T-helper 1 cell treated with Interleukin-12 subunit alpha and Interleukin-12 subunit beta and Interleukin-4 antibody, amounts not matched to agents 30 μg/mL and 1 μg/mL, for 36 hours (primary cell): ENCODE data around the gene AHNAK.

Experiments used
- H3K27ac Mint-ChIP-seq: one replicate; pipeline ENCODE4 v1.8.0; 2021; ENCODE audit warnings: mild to moderate bottlenecking, mixed read lengths
- H3K27me3 Mint-ChIP-seq: one replicate; pipeline ENCODE4 v1.8.0; 2021; ENCODE audit warnings: low read depth, mixed read lengths
- H3K36me3 Mint-ChIP-seq: one replicate; pipeline ENCODE4 v1.8.0; 2021; ENCODE audit warnings: low read depth, mixed read lengths
- H3K4me1 Mint-ChIP-seq: one replicate; pipeline ENCODE4 v1.8.0; 2021; ENCODE audit warnings: low read depth, mixed read lengths
- H3K4me3 Mint-ChIP-seq: one replicate; pipeline ENCODE4 v1.8.0; 2021; ENCODE audit warnings: mild to moderate bottlenecking, moderate library complexity, mixed read lengths
- H3K9me3 Mint-ChIP-seq: one replicate; pipeline ENCODE4 v1.8.0; 2021; ENCODE audit warnings: mixed read lengths

AHNAK gene

DNA sequence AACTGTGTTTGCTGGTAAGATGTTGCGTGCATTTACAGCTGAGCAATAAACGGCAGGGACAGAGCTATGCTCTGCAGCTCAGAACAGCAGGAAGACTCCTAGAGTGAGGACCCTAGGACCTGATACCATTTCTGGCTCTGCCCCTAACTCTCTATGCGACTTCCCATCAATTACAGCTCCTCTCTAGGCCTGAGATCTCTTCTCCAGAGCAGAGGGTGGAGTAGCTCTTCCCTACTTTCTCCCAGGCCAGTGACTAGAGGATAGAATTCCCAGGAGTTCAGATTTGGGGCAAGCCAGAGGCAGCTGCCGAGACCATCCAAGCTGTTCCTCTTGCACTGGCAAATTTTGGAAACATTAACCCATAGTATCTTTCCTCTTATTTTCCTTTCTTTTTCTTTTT is 140.6 kb downstream of the AHNAK start:
- Mint-ChIP-seq H3K9me3 (no peaks in the 10 kb centered on the region), H3K27me3 (no peaks in the 10 kb centered on the region), H3K27ac (no peak overlapping the region), H3K36me3 (no peaks in the 10 kb centered on the region), H3K4me1 (peaks cover 18% of the 10 kb centered on the region), H3K4me3 (no peak overlapping the region)

DNA sequence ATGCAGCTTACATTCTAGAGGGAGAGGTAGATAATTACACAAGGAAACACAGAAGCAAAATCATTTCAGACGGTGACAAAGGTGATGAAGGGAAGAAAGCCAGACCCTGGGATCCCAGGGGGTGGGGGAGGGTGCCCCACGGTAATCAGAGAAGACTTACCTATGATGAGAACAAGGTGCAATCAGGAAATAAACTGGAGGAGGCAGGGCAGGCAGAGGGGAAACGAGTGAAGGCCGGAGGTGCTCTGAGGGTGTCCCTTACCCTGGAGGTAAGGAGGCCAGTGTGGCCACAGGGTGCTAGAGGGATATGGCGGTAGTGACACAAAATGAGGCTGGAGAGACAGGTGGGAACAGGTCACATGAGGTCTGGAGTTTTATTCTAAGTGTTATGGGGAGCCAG is 141.7 kb downstream of the AHNAK start:
- no peaks in the 10 kb centered on the region for H3K36me3 Mint-ChIP-seq
- H3K27me3 Mint-ChIP-seq = no peaks in the 10 kb centered on the region
- no peak overlapping the region for H3K4me3 Mint-ChIP-seq
- H3K9me3 Mint-ChIP-seq = no peaks in the 10 kb centered on the region
- peaks cover 20% of the 10 kb centered on the region for H3K4me1 Mint-ChIP-seq
- no peak overlapping the region for H3K27ac Mint-ChIP-seq

DNA sequence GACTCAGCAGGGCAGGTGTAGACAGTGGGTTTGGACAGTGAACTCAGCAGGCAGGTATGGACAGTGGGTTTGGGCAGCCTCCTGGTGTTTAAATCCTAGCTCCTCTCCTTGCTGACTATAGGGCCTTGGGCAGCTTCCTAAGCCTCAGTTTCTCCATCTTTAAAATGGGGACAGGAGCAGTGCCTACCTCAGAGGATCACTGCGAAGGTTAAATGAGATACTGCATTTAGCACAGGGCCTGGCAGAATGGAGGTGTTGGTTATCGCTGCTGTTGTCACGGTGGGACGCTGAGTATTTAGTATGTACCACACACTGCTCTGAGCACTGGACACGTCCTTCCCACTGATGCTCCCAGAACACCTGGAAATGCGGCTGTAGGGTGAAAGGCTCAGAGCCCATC is 142.2 kb downstream of the AHNAK start:
- Mint-ChIP-seq H3K27me3 (no peaks in the 10 kb centered on the region), H3K4me3 (no peak overlapping the region), H3K4me1 (peaks cover 20% of the 10 kb centered on the region), H3K27ac (no peak overlapping the region), H3K36me3 (no peaks in the 10 kb centered on the region), H3K9me3 (no peaks in the 10 kb centered on the region)

DNA sequence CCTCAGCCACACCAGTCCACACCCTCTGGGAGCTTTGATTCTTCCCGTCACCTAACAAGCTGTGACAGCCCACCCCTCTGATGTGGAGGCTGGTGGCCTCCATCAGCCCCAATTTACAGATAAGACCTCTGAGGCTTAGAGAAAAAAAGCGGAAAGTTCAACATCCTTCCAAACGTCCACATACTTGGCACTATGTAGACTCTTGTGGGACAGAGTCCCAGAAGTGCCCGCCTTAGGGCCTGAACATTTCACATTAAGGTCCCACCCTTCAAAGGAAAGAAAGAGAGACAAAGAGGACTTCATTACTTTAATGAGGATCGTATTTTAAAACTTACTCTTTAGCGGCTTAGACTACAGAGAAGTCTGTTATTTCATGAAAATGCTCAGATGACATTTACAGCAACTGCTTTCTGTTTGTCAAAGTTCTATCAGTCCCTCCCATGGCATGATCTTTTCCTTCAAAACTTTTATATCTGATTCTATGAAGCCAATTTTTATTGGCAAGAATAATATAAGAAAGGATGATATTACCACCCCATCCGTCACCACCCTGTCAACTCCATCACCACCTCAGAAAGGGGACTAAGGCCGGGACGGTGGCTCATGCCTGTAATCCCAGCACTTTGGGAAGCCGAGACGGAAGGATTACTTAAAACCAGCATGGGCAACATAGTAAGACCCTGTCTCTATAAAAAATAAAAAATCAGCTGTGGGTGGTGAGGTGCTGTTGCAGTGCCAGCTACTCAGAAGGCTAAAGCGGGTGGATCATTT is 143.5 kb downstream of the AHNAK start:
- Mint-ChIP-seq H3K36me3 (no peaks in the 10 kb centered on the region), H3K4me1 (peaks cover 26% of the 10 kb centered on the region), H3K9me3 (no peaks in the 10 kb centered on the region), H3K4me3 (peak overlapping the region; percentile 72), H3K27me3 (no peaks in the 10 kb centered on the region), H3K27ac (peak overlapping the region; percentile 91)

- Mint-ChIP-seq H3K9me3 (no peaks in the 10 kb centered on the region), H3K27me3 (no peaks in the 10 kb centered on the region), H3K4me1 (peaks cover 26% of the 10 kb centered on the region), H3K27ac (peak overlapping the region; percentile 91), H3K36me3 (no peaks in the 10 kb centered on the region), H3K4me3 (peak overlapping the region; percentile 72)
Measured at GRCh38 chr11:62402226-62402959, 144.2 kb downstream of the AHNAK start.

DNA sequence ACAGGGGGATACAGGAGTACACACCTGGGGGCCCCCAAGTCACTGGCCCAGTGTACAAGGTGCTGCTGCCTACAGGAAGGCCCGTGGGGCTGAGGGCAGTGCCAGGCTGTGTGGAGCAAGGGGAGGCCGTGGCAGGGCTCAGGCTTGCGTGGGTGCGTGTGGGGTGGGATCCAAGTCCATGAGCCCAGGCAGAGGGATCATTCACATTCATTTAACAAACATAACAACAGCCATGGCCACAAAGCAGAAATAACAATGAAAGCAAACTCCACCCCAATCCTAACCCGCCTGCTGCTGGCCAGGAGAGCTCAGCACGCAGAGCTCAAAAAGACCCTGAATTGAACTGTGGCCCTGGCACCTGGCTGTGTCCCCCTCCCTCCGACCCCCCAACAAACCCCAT is 144.8 kb downstream of the AHNAK start:
- H3K4me3 Mint-ChIP-seq = peak overlapping the region; percentile 72
- no peaks in the 10 kb centered on the region for H3K27me3 Mint-ChIP-seq
- H3K36me3 Mint-ChIP-seq = no peaks in the 10 kb centered on the region
- peak overlapping the region; percentile 91 for H3K27ac Mint-ChIP-seq
- H3K9me3 Mint-ChIP-seq = no peaks in the 10 kb centered on the region
- peaks cover 26% of the 10 kb centered on the region for H3K4me1 Mint-ChIP-seq

DNA sequence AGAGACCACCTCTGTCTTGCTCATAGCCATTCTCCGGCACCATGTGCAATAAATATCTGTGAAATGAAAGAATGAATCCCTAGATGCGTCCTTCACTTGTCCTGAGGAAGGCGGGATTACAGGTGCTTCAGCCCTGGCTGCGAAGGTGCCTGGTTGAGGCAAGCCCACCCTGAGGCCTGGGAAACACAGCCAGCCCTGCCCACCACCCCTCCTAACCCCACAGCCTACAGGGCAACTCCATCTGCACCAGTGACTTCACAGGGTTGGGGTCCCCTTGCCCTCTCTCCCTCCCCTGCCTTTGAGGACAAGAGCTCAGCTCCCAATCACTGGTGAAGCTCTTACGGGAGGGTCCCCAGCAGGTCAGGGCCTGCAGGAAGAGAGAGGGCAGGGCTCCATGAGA is 145.2 kb downstream of the AHNAK start:
- H3K4me1 Mint-ChIP-seq = peaks cover 26% of the 10 kb centered on the region
- H3K27me3 Mint-ChIP-seq = no peaks in the 10 kb centered on the region
- H3K27ac Mint-ChIP-seq = peak overlapping the region; percentile 91
- no peaks in the 10 kb centered on the region for H3K36me3 Mint-ChIP-seq
- no peaks in the 10 kb centered on the region for H3K9me3 Mint-ChIP-seq
- H3K4me3 Mint-ChIP-seq = peak overlapping the region; percentile 72

DNA sequence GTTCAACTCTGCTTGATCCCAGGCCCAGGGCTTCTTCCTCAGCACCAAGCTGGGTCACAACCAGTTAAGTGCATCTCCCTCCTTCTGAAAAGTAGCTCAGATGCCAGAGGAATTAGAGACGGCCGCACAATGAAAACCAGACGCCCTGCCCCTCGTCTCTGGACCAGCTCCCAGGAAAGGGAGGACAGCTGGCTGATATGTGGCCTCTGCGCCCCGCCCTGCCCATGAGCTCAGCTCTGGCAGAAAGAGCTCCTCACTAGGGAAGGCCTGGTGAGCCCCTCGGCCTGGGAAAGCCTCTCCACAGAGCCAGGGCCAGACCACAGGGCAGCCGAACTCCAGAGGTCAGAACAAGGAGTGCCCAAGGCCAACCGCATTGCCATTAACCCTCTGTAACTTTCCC is 145.8 kb downstream of the AHNAK start:
- H3K36me3 Mint-ChIP-seq = no peaks in the 10 kb centered on the region
- peaks cover 26% of the 10 kb centered on the region for H3K4me1 Mint-ChIP-seq
- H3K27ac Mint-ChIP-seq = no peak overlapping the region
- H3K27me3 Mint-ChIP-seq = no peaks in the 10 kb centered on the region
- no peaks in the 10 kb centered on the region for H3K9me3 Mint-ChIP-seq
- H3K4me3 Mint-ChIP-seq = no peak overlapping the region

- Mint-ChIP-seq H3K27ac (no peak overlapping the region), H3K4me3 (no peak overlapping the region), H3K9me3 (no peaks in the 10 kb centered on the region), H3K4me1 (peaks cover 28% of the 10 kb centered on the region), H3K36me3 (no peaks in the 10 kb centered on the region), H3K27me3 (no peaks in the 10 kb centered on the region)
Measured at GRCh38 chr11:62400281-62400680, 146.3 kb downstream of the AHNAK start.

DNA sequence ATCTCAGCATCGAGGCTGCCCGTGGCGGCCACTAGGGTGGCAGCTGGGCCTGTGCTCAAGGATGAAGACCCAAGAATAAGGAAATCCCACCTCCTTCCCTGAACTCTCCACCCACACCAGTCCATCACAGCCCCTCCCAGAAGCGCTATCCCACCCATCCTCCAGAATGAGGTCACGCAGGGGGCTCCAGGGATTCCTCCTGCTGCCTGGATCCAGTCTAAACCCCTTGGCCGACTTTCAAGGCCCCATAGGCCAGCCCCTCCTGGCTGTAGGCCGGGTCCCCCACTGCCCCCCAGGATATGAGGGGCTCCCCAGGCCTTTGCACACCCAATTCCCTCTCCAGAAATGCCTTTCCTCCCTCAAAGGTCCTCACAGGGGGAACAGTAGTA is 146.7 kb downstream of the AHNAK start:
- no peaks in the 10 kb centered on the region for H3K36me3 Mint-ChIP-seq
- peaks cover 30% of the 10 kb centered on the region for H3K4me1 Mint-ChIP-seq
- H3K9me3 Mint-ChIP-seq = no peaks in the 10 kb centered on the region
- no peaks in the 10 kb centered on the region for H3K27me3 Mint-ChIP-seq
- H3K4me3 Mint-ChIP-seq = no peak overlapping the region
- no peak overlapping the region for H3K27ac Mint-ChIP-seq

- Mint-ChIP-seq H3K27me3 (no peaks in the 10 kb centered on the region), H3K9me3 (no peaks in the 10 kb centered on the region), H3K27ac (no peak overlapping the region), H3K4me1 (peaks cover 34% of the 10 kb centered on the region), H3K36me3 (no peaks in the 10 kb centered on the region), H3K4me3 (no peak overlapping the region)
Measured at GRCh38 chr11:62399172-62399877, 147.3 kb downstream of the AHNAK start.

GRCh38 chr11:62398011-62398994 is 148.3 kb downstream of the AHNAK start:
- Mint-ChIP-seq H3K9me3 (no peaks in the 10 kb centered on the region), H3K4me3 (no peak overlapping the region), H3K4me1 (peaks cover 34% of the 10 kb centered on the region), H3K36me3 (no peaks in the 10 kb centered on the region), H3K27me3 (no peaks in the 10 kb centered on the region), H3K27ac (no peak overlapping the region)

- no peaks in the 10 kb centered on the region for H3K36me3 Mint-ChIP-seq
- no peak overlapping the region for H3K4me3 Mint-ChIP-seq
- H3K27me3 Mint-ChIP-seq = no peaks in the 10 kb centered on the region
- no peak overlapping the region for H3K27ac Mint-ChIP-seq
- H3K9me3 Mint-ChIP-seq = no peaks in the 10 kb centered on the region
- peaks cover 16% of the 10 kb centered on the region for H3K4me1 Mint-ChIP-seq
Measured at GRCh38 chr11:62395885-62396551, 150.6 kb downstream of the AHNAK start.
